Mesothelial cell of epicardium (in vitro differentiated cells): ENCODE results near the gene PLEKHA3. TPM values are rescaled to one million over a fixed set of nuclear protein-coding genes. Genes with fewer than 3 reads are reported as not detected.

ENCODE experiments used
- DNase-seq, 2 experiments: peaks; one replicate each; pipeline ENCODE4 v3.0.0; 2021; ENCODE audit warnings: low spot score in 2 of 2; ENCODE audit not compliant: unreplicated experiment in 2 of 2
- H3K27ac Mint-ChIP-seq: 2 replicates; pipeline ENCODE4 v1.8.0; 2021; ENCODE audit warnings: mixed read lengths
- H3K27me3 Mint-ChIP-seq: 2 replicates; pipeline ENCODE4 v1.8.0; 2021; ENCODE audit warnings: low read depth, mixed read lengths
- H3K36me3 Mint-ChIP-seq: 2 replicates; pipeline ENCODE4 v1.8.0; 2021; ENCODE audit warnings: mixed read lengths
- H3K4me1 Mint-ChIP-seq: 2 replicates; pipeline ENCODE4 v1.8.0; 2021; ENCODE audit warnings: mixed read lengths
- H3K4me3 Mint-ChIP-seq: 2 replicates; pipeline ENCODE4 v1.8.0; 2021; ENCODE audit warnings: mild to moderate bottlenecking, moderate library complexity, mixed read lengths
- H3K9me3 Mint-ChIP-seq: 2 replicates; pipeline ENCODE4 v1.8.0; 2021; ENCODE audit warnings: mixed read lengths
- CTCF ChIP-seq: fragments of 200-600 bp; sonication (generic); IDR thresholded peaks from one replicate; pipeline ENCODE4 v1.5.0; 2021; ENCODE audit warnings: antibody characterized with exemption; ENCODE audit not compliant: unreplicated experiment
- total RNA-seq: library from RNA; stranded (reverse); gene quantifications from 3 replicates; pipeline ENCODE4 v1.2.1, GENCODE V29; 2021

The PLEKHA3 gene
- total RNA-seq, 1 donor from 2014 or later, result 28.9 TPM

DNA sequence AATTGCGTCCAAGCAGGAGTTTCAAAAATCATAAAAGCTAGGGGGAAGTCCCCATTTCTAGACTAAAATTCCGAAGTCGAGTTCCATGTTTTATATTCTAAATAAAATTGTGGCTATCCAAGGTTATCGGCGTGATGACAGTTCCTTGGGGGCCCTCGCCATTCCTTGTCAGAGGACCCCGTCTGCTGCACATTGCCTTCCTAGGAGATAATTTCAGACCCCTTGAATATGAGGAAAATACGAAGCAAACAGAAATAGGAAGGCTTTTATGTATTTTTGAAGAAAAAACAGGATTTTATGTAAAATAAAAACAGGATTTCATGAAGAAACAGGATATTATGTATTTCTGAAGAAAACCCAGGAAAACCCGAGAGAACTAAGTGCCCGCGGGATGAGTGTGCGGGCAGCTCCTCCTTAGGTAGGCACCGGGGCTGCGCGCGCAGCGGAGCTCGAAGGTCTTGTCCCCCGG, 465 bp upstream of the PLEKHA3 start:
- no peak for TF ChIP-seq CTCF
- peaks cover 47% of the 10 kb centered on the region for H3K4me1 Mint-ChIP-seq
- H3K4me3 Mint-ChIP-seq, result peak overlapping the region; percentile 94
- peak overlapping the region; percentile 99 for H3K27ac Mint-ChIP-seq
- H3K27me3 Mint-ChIP-seq, result no peaks in the 10 kb centered on the region
- H3K9me3 Mint-ChIP-seq, result no peaks in the 10 kb centered on the region
- DNase-seq, result no peak
- H3K36me3 Mint-ChIP-seq, result no peaks in the 10 kb centered on the region

DNA sequence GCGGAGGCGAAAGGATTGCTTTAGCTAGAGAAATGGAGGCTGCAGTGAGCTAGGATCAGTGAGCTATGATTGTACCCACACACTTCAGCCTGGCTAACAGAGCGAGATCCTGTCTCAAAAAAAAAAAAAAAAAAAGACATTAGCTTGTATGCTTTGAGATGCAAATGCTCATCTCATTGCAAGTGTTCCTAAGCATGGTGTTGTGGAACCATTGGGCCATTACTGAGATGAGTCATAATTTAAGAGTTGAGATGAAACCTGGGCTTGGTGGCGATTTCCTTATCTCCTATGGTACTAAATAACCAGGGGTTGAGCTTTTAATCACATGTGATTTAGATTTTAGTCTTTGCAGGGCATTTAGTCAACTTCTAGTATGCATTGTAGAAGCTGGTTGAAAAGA, 2.2 kb downstream of the PLEKHA3 start:
- no peaks in the 10 kb centered on the region for H3K27me3 Mint-ChIP-seq
- H3K36me3 Mint-ChIP-seq, result peaks cover 14% of the 10 kb centered on the region
- peaks cover 45% of the 10 kb centered on the region for H3K4me1 Mint-ChIP-seq
- no peak for DNase-seq
- H3K4me3 Mint-ChIP-seq, result peak overlapping the region; percentile 94
- TF ChIP-seq CTCF, result no peak
- H3K27ac Mint-ChIP-seq, result no peak overlapping the region
- H3K9me3 Mint-ChIP-seq, result peaks cover 5% of the 10 kb centered on the region

GRCh38 chr2:178484245-178485041, 4.2 kb downstream of the PLEKHA3 start:
- Mint-ChIP-seq H3K36me3 (peaks cover 23% of the 10 kb centered on the region), H3K27me3 (no peaks in the 10 kb centered on the region), H3K27ac (peak overlapping the region; percentile 75), H3K9me3 (peaks cover 5% of the 10 kb centered on the region), H3K4me3 (no peak overlapping the region), H3K4me1 (peaks cover 35% of the 10 kb centered on the region)
- no peak for TF ChIP-seq CTCF
- no peak for DNase-seq

GRCh38 chr2:178485356-178485755, 5.1 kb downstream of the PLEKHA3 start:
- Mint-ChIP-seq H3K27ac (no peak overlapping the region), H3K36me3 (peaks cover 29% of the 10 kb centered on the region), H3K4me1 (peaks cover 35% of the 10 kb centered on the region), H3K9me3 (peaks cover 5% of the 10 kb centered on the region), H3K4me3 (no peak overlapping the region), H3K27me3 (no peaks in the 10 kb centered on the region)
- no peak for TF ChIP-seq CTCF
- no peak for DNase-seq

- Mint-ChIP-seq H3K27me3 (no peaks in the 10 kb centered on the region), H3K4me3 (no peak overlapping the region), H3K4me1 (peaks cover 4% of the 10 kb centered on the region), H3K9me3 (peaks cover 5% of the 10 kb centered on the region), H3K36me3 (peaks cover 57% of the 10 kb centered on the region), H3K27ac (no peak overlapping the region)
- no peak for DNase-seq
- no peak for TF ChIP-seq CTCF
Measured at GRCh38 chr2:178491612-178492011, 11.4 kb downstream of the PLEKHA3 start.
